Spleen (tissue), 7 donors: ENCODE measurements around the gene DUOX2.

Experiments
- POLR2A ChIP-seq, 3 donors: fragments of 450-650 bp; IDR thresholded peaks; one replicate each; pipeline ENCODE4 v1.5.1; 2017; ENCODE audit warnings: antibody characterized with exemption in 3 of 3, mild to moderate bottlenecking in 1 of 3
- POLR2AphosphoS5 ChIP-seq, 3 donors: sonication (generic); formaldehyde crosslinking; IDR thresholded peaks; one replicate each; pipeline ENCODE4 v1.5.1; 2017; ENCODE audit warnings: antibody characterized with exemption in 3 of 3
- TF ChIP-seq, protein P1 (sequence below), 11 experiments: fragments of 200-600 bp in 7 of 11; fragments of 450-650 bp in 4 of 11; sonication (generic) in 4 of 11; IDR thresholded peaks in 8 of 11; conservative IDR thresholded peaks in 3 of 11; 1 replicate in 7 of 11; 2 replicates in 4 of 11; pipeline versions ENCODE4 v1.4.0 to v1.8.0; 2016 to 2021; ENCODE audit warnings: antibody characterized with exemption in 11 of 11, inconsistent platforms in 4 of 11, mild to moderate bottlenecking in 1 of 11
- donor health status: DM: no; HTN: no; CAD: no; lungs with moderate emphysema.
- donor health status: DM: no; HTN: no; CAD: no.
- donor health status: DM: no; HTN: no; CAD: no.

DNA sequence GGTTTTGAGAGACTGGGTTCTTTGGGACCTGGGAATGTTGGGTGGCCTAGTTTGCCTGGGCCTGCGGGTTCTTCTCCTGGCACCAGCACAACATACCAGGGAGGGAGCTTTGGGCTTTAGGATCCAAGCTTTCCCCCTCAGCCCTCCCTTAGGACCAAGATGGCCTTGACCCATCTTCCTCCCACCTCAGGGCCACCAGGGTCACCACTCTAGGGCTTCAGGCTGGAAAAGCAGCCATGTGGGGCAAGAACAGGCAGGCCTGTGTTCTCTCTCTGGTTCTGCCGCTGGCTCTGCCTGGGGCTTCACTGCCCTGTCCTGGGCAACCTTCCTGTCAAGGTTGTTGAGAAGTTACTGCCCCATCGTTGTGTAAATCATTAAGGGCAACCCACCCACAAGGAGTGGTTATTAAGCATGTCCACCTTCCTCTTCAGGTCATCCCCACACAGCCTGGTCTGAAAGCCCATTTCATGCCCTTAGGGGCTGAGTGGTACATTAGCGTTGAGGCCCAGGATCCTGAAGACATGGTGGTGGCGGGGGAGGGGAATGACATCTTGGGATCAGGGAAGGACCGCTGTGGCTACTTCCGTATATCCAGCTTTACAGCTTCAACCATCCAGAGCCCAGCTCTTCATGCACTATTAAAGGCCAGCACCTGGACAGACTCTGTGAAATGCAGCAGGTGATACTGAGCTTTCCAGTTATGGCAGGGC is 16.5 kb upstream of the DUOX2 start:
- TF ChIP-seq, protein P1, sequence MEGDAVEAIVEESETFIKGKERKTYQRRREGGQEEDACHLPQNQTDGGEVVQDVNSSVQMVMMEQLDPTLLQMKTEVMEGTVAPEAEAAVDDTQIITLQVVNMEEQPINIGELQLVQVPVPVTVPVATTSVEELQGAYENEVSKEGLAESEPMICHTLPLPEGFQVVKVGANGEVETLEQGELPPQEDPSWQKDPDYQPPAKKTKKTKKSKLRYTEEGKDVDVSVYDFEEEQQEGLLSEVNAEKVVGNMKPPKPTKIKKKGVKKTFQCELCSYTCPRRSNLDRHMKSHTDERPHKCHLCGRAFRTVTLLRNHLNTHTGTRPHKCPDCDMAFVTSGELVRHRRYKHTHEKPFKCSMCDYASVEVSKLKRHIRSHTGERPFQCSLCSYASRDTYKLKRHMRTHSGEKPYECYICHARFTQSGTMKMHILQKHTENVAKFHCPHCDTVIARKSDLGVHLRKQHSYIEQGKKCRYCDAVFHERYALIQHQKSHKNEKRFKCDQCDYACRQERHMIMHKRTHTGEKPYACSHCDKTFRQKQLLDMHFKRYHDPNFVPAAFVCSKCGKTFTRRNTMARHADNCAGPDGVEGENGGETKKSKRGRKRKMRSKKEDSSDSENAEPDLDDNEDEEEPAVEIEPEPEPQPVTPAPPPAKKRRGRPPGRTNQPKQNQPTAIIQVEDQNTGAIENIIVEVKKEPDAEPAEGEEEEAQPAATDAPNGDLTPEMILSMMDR (IDR thresholded peaks at IDR 0.05 in 8 of 11, conservative IDR thresholded peaks at IDR 0.05 in 3 of 11), result no peak
- TF ChIP-seq POLR2A (IDR thresholded peaks at IDR 0.05) (no peak), POLR2AphosphoS5 (IDR thresholded peaks at IDR 0.05) (no peak)
